Measurements from ENCODE around the gene MEF2B.

MEF2B gene

DNA sequence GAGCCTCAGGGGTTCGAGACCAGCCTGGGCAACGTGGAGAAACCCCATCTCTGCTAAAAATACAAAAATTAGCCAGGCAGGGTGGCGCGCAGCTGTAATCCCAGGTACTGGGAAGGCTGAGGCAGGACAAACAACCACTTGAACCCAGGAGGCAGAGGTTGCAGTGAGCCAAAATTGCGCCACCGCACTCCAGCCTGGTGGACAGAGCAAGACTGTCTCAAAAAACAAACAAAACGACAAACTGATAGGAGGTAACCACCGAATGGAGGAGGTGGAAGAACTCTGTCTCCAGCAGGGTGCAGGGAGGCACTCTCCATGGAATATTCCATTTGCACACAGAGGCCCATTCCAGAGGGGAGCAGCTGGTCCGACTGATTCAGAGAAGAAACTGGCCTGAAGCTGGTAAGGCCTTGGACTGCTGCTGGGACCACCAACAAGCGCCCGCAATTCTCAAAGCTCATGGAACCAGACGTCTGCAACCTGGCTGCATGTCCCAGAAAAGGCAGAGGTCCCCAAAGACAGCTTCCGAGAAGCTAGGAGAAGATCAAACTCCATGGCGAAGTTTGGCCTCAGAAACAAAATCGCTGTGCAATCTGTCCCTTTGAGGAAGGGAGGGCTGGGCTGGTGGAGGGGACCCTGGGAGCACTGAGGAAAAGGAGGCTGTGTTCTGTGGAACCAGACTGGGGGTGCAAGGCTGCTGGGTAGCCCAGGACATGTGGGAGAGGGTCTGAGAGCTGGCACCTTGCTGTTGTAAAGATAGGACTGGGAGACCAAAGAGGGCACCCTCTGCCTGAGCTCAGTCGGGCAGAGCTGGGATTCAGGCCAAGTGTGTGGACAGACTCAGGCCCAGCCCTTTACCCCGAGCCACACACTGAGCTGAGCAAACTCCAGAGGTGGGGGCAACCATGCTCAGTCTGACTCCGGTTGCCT is 71.1 kb downstream of the MEF2B start:
- DNase-seq (ENCODE audit: low spot score): no peak

- DNase-seq (ENCODE audit: low spot score): no peak
Measured at GRCh38 chr19:19098084-19098702, 71.9 kb downstream of the MEF2B start.

GRCh38 chr19:19096641-19097627 is 73.1 kb downstream of the MEF2B start:
- DNase-seq (ENCODE audit: low spot score): no peak

GRCh38 chr19:19095691-19096090 is 74.4 kb downstream of the MEF2B start:
- DNase-seq (ENCODE audit: low spot score): no peak
